C4-2B (cell line): Measurements from ENCODE around the gene KITLG.
"Not testable (repeated sequence)": the region's sequence is repeated elsewhere in the genome, so short reads cannot be mapped to it uniquely, and the experiment has no call there.

Source experiments
- H3K27ac ChIP-seq: fragments of 450-650 bp; 2 replicates; pipeline ENCODE4 v1.5.1; 2017
- ZFX ChIP-seq: fragments of 450-650 bp; IDR thresholded peaks from 2 replicates; pipeline ENCODE4 v1.6.1; 2017
- TF ChIP-seq, protein P1 (sequence below): fragments of 450-650 bp; conservative IDR thresholded peaks from 2 replicates; pipeline ENCODE4 v1.5.1; 2017; ENCODE audit warnings: mild to moderate bottlenecking

KITLG gene

GRCh38 chr12:88552610-88553079 lies 27.6 kb downstream of the KITLG start:
- H3K27ac ChIP-seq, result peak overlapping the region; percentile 70; the same call in 1 of the 2 replicates
- no peak for TF ChIP-seq ZFX
- TF ChIP-seq, protein P1, sequence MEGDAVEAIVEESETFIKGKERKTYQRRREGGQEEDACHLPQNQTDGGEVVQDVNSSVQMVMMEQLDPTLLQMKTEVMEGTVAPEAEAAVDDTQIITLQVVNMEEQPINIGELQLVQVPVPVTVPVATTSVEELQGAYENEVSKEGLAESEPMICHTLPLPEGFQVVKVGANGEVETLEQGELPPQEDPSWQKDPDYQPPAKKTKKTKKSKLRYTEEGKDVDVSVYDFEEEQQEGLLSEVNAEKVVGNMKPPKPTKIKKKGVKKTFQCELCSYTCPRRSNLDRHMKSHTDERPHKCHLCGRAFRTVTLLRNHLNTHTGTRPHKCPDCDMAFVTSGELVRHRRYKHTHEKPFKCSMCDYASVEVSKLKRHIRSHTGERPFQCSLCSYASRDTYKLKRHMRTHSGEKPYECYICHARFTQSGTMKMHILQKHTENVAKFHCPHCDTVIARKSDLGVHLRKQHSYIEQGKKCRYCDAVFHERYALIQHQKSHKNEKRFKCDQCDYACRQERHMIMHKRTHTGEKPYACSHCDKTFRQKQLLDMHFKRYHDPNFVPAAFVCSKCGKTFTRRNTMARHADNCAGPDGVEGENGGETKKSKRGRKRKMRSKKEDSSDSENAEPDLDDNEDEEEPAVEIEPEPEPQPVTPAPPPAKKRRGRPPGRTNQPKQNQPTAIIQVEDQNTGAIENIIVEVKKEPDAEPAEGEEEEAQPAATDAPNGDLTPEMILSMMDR, result no peak

DNA sequence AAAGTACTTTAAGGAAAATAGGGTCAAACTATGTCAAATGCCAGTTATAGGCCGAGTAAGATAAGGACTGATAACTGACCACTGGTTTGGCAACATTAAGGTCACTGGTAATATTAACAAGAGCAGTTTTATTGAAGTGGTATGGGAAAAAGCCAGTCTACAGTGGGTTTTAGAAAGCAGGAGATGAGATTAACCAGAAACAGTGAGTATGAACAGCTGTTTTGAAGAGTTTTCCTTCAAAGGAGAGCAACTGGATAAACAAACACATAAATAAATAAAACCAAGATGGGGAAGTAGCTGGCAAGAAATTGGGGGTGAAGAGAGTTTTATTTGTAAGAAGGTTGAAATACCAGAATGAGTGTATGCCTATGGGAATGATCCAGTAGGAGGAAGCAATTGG lies 30.3 kb downstream of the KITLG start:
- H3K27ac ChIP-seq, result no peak overlapping the region
- TF ChIP-seq ZFX, result no peak
- TF ChIP-seq, protein P1, result no peak

DNA sequence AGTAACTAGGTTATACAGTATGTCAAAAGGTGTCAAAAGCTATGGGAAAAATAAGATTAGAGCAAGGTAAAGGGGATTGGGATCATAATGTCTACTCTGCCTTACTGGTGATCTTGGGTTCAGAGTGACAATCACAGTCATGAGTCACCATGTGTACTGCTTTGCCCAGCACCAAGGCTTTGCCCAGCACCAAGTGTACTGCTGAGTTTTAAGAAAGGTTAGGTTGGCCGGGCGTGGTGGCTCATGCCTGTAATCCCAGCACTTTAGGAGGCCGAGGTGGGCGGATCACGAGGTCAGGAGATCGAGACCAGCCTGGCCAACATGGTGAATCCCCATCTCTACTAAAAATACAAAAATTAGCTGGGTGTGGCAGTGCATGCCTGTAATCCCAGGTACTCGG lies 32.3 kb downstream of the KITLG start:
- H3K27ac ChIP-seq, result not testable (repeated sequence)

DNA sequence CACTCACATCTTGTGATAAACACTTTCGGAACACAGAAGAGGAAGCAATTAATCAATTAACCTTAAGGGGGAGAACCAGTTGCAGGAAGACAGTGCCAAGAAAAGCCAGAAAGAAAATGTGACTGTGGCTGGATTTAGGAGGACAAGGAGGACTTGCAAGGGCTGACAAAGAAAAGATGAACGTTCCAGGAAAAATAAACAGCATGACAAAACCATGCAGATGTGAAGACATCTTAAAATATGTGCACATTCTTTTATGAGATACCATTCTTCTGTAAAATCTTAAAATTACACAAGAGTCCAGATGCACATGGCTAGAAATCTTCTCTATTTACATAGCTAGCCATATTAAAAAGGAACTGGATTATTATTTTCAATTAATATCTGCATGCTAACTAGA lies 33.4 kb downstream of the KITLG start:
- no peak for TF ChIP-seq ZFX
- TF ChIP-seq, protein P1, result no peak
- no peak overlapping the region for H3K27ac ChIP-seq

- TF ChIP-seq, protein P1, result no peak
- TF ChIP-seq ZFX, result no peak
- H3K27ac ChIP-seq, result no peak overlapping the region
These were observed 34.0 kb downstream of the KITLG start for GRCh38 chr12:88546226-88546625.

DNA sequence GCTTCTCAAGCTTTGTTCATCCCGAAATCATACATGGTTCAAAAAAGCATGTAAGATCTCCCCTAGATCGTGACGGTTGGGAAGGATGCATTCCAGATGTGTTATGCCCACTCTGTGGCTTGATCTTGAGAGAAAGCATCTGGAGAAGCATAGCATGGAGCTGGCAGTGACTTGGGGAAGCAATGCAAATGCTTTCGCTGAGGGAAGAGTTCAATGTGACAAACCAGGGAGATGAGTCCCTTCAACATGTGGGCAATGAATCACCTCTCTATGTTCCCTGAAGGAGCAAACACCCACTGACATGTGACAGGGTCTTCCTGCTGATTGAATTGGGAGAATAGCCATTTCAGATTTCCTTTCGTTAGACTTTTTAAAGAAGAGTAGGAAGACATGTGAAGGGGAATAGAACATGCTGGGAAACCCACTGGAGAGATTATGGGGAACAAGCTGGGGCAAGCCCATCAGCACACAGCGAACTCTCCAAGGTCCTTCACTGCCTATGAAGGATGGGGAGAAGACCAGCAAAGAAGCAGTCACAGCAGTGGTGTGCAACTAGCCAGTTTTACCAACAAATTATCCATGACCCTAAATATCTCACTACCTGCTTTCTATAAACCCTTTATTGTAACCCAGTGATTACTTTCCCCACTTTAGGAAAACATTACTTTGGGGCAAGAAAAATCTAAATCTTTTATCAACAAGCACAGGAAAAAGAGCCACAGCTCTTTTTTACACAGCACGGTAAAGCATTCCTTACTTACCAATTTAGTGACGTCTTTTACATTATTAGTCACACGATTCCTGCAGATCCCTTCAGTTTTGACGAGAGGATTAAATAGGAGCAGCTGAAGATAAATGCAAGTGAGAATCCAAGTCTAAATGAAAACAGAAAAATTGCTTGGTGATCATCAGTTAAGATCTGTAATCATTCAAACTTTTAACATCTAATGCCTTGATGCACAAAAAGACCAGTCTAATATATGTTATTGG lies 35.0 kb downstream of the KITLG start:
- no peak overlapping the region for H3K27ac ChIP-seq
- no peak for TF ChIP-seq ZFX
- TF ChIP-seq, protein P1, result no peak

DNA sequence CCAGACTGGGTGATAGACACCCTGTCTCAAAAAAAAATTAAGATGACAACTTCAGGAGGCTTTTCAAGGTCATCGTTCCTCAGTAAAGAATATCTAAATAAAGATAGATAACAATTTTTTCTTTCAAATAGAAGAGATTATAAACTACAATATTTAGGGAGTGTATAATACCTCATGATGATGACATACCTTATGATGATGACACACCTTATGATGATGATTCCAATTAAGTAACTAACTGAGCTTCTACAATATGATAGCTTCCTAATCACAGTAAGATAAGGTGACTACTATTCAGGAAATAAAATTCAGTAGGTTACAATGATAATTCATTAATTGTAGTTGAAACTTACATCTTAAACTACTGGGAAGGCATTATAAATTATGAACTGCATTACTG lies 40.4 kb downstream of the KITLG start:
- no peak overlapping the region for H3K27ac ChIP-seq
- TF ChIP-seq, protein P1, result no peak
- no peak for TF ChIP-seq ZFX
